Aorta (tissue), 5 donors: ENCODE measurements around the gene ATXN7. TPM values are rescaled to one million over a fixed set of nuclear protein-coding genes. Genes with fewer than 3 reads are reported as not detected.

ENCODE experiments used
- ATAC-seq: fragments of 200-7000 bp; cut with Tn5 transposase; one replicate; pipeline ENCODE4 v1.9.1; 2022; ENCODE audit warnings: moderate library complexity; ENCODE audit not compliant: low FRiP score
- DNase-seq, 2 donors: peaks; one replicate each; pipeline ENCODE4 v3.0.0-alpha.2; 2020
- H3K27ac ChIP-seq, 2 donors: one replicate each; pipeline ENCODE4 v1.5.1; 2013; ENCODE audit warnings: low read length in 2 of 2, mild to moderate bottlenecking in 2 of 2, moderate library complexity in 2 of 2, control low read depth in 1 of 2, inconsistent platforms in 1 of 2, low read depth in 1 of 2
- H3K27me3 ChIP-seq, 2 donors: one replicate each; pipeline ENCODE4 v1.6.1; 2013; ENCODE audit warnings: control low read depth in 1 of 2, low read length in 1 of 2, mild to moderate bottlenecking in 1 of 2, moderate library complexity in 1 of 2; ENCODE audit not compliant: insufficient read depth in 2 of 2, control insufficient read depth in 1 of 2
- H3K36me3 ChIP-seq, 2 donors: one replicate each; pipeline ENCODE4 v1.6.1; 2013; ENCODE audit warnings: control low read depth in 1 of 2, low read length in 1 of 2, mild to moderate bottlenecking in 1 of 2; ENCODE audit not compliant: insufficient read depth in 2 of 2, control insufficient read depth in 1 of 2
- H3K4me1 ChIP-seq, 2 donors: one replicate each; pipeline ENCODE4 v1.6.1; 2013; ENCODE audit warnings: low read length in 2 of 2, control low read depth in 1 of 2, mild to moderate bottlenecking in 1 of 2, moderate library complexity in 1 of 2; ENCODE audit not compliant: insufficient read depth in 2 of 2, control insufficient read depth in 1 of 2
- H3K4me3 ChIP-seq, 2 donors: one replicate each; pipeline ENCODE4 v1.5.1; 2013; ENCODE audit warnings: low read length in 2 of 2, control low read depth in 1 of 2, mild to moderate bottlenecking in 1 of 2
- H3K9me3 ChIP-seq: one replicate; pipeline ENCODE4 v1.6.1; 2013; ENCODE audit warnings: mild to moderate bottlenecking, low read length; ENCODE audit not compliant: control insufficient read depth
- WGBS, 2 donors: extraction: QIAGEN DNeasy Blood & Tissue Kit; methylation state at CpG; one replicate each; pipeline ENCODE4 v1.1.7; 2013; 5-methylcytosine and 5-hydroxymethylcytosine counted together
- intact Hi-C, 2 donors: fragments of 100-400 bp; cut with DNase I; formaldehyde crosslinking; loops; one replicate each; pipeline versions ENCODE4 v1.14.2 to v1.15.0; 2022
- polyA plus RNA-seq, 2 donors: library from polyadenylated mRNA; stranded (reverse); fragments of 200-250 nt; gene quantifications; one replicate each; pipeline ENCODE4 v1.2.3, GENCODE V29; 2013
- total RNA-seq, 2 donors: library from RNA; stranded (reverse); fragmentation: NEBNext Ultra II Directional; extraction: Animal tissue kit (Norgen Biotek cat#: 25700); gene quantifications; one replicate each; pipeline ENCODE4 v1.2.1, GENCODE V29; 2021
- donor health status: healthy with polysubstance abuse.
- donor health status: Bipolar disorder and iron deficiency.
- donor health status: DM: no; HTN: no; CAD: no.
- donor health status: DM: no; HTN: no; CAD: no.
- donor health status: DM: yes; HTN: yes; CAD: no.

Gene ATXN7
- total and polyA plus RNA-seq, 4 donors = 4.1 to 52.5 (median 29.2) TPM

GRCh38 chr3:63918321-63918720 lies 54.7 kb downstream of the ATXN7 start:
- Histone ChIP-seq H3K36me3 (peaks cover 0 to 3% of the 10 kb centered on the region in 2 donors), H3K27me3 (no peaks in the 10 kb centered on the region), H3K4me3 (no peak overlapping the region), H3K4me1 (peaks cover 2 to 4% of the 10 kb centered on the region in 2 donors), H3K9me3 (no peaks in the 10 kb centered on the region), H3K27ac (no peak overlapping the region)
- intact Hi-C loops = loop anchor here in 1 of 2 donors (10.0 kb wide), 1 partner anchor 76 kb away; no protein-coding TSS in a partner anchor
- ATAC-seq (no peak), DNase-seq (no peak)

GRCh38 chr3:63920001-63920400 lies 56.3 kb downstream of the ATXN7 start:
- H3K36me3 ChIP-seq = peaks cover 0 to 3% of the 10 kb centered on the region in 2 donors
- no peak overlapping the region for H3K4me3 ChIP-seq
- intact Hi-C loops = no loop called here
- 91% methylated on average over 5 of the region's 5 CpGs for WGBS, 2 donors
- H3K27ac ChIP-seq = no peak overlapping the region
- H3K4me1 ChIP-seq = peaks cover 0 to 2% of the 10 kb centered on the region in 2 donors
- no peaks in the 10 kb centered on the region for H3K27me3 ChIP-seq
- no peaks in the 10 kb centered on the region for H3K9me3 ChIP-seq
- ATAC-seq (no peak), DNase-seq (no peak)

GRCh38 chr3:63921741-63922482 lies 58.2 kb downstream of the ATXN7 start:
- Histone ChIP-seq H3K9me3 (no peaks in the 10 kb centered on the region), H3K27me3 (no peaks in the 10 kb centered on the region), H3K4me3 (no peak overlapping the region), H3K4me1 (peaks cover 2 to 4% of the 10 kb centered on the region in 2 donors), H3K27ac (no peak overlapping the region), H3K36me3 (peaks cover 0 to 3% of the 10 kb centered on the region in 2 donors)
- DNase-seq (no peak), ATAC-seq (no peak)
- intact Hi-C loops = no loop called here
- WGBS, 2 donors = 91 to 92% methylated on average over 6 of the region's 6 CpGs

- no peak for ATAC-seq
- Histone ChIP-seq H3K9me3 (no peaks in the 10 kb centered on the region), H3K36me3 (peaks cover 0 to 3% of the 10 kb centered on the region in 2 donors), H3K27ac (no peak overlapping the region), H3K4me1 (peaks cover 2 to 10% of the 10 kb centered on the region in 2 donors), H3K27me3 (no peaks in the 10 kb centered on the region), H3K4me3 (no peak overlapping the region)
- 75 to 76% methylated on average over 2 of the region's 2 CpGs for WGBS, 2 donors
- DNase-seq = no peak
- intact Hi-C loops = no loop called here
Measured at GRCh38 chr3:63922491-63923199, 59.0 kb downstream of the ATXN7 start.

- Histone ChIP-seq H3K4me1 (peaks cover 1 to 10% of the 10 kb centered on the region in 2 donors), H3K27me3 (no peaks in the 10 kb centered on the region), H3K36me3 (peaks cover 0 to 3% of the 10 kb centered on the region in 2 donors), H3K4me3 (no peak overlapping the region), H3K27ac (no peak overlapping the region), H3K9me3 (no peaks in the 10 kb centered on the region)
- no peak for DNase-seq
- ATAC-seq = no peak
- 92 to 95% methylated on average over 4 of the region's 4 CpGs for WGBS, 2 donors
- intact Hi-C loops = no loop called here
Measured at GRCh38 chr3:63926309-63926708, 62.6 kb downstream of the ATXN7 start.

GRCh38 chr3:63927422-63928280 lies 64.0 kb downstream of the ATXN7 start:
- intact Hi-C loops = no loop called here
- no peak for ATAC-seq
- H3K27ac ChIP-seq = no peak overlapping the region

GRCh38 chr3:63931290-63931689 lies 67.6 kb downstream of the ATXN7 start:
- no peaks in the 10 kb centered on the region for H3K36me3 ChIP-seq
- no peaks in the 10 kb centered on the region for H3K9me3 ChIP-seq
- H3K4me3 ChIP-seq = no peak overlapping the region
- no peak overlapping the region for H3K27ac ChIP-seq
- intact Hi-C loops = no loop called here
- peaks cover 4 to 15% of the 10 kb centered on the region in 2 donors for H3K4me1 ChIP-seq
- H3K27me3 ChIP-seq = no peaks in the 10 kb centered on the region
- ATAC-seq (no peak), DNase-seq (no peak)
- WGBS, 2 donors = 92 to 94% methylated on average over 3 of the region's 3 CpGs

More at GRCh38 chr3:63927422-63928280, 64.0 kb downstream of the ATXN7 start:
- H3K27me3 ChIP-seq = no peaks in the 10 kb centered on the region
- DNase-seq = no peak
- H3K36me3 ChIP-seq = peaks cover 0 to 3% of the 10 kb centered on the region in 2 donors
- H3K4me1 ChIP-seq = peaks cover 4 to 11% of the 10 kb centered on the region in 2 donors
- no peak overlapping the region for H3K4me3 ChIP-seq
- 44 to 48% methylated on average over 10 of the region's 10 CpGs for WGBS, 2 donors
- no peaks in the 10 kb centered on the region for H3K9me3 ChIP-seq

- ATAC-seq = no peak
- 52 to 60% methylated on average over 3 of the region's 3 CpGs for WGBS, 2 donors
- no peak overlapping the region for H3K27ac ChIP-seq
- intact Hi-C loops = no loop called here
- no peaks in the 10 kb centered on the region for H3K9me3 ChIP-seq
- H3K4me1 ChIP-seq = peaks cover 4 to 9% of the 10 kb centered on the region in 2 donors
- H3K27me3 ChIP-seq = no peaks in the 10 kb centered on the region
- no peak overlapping the region for H3K4me3 ChIP-seq
- no peaks in the 10 kb centered on the region for H3K36me3 ChIP-seq
- DNase-seq = no peak
Measured at GRCh38 chr3:63932509-63933212, 69.0 kb downstream of the ATXN7 start.
